Measurements from ENCODE around the gene CSTPP1. TPM values are rescaled to one million over a fixed set of nuclear protein-coding genes. Genes with fewer than 3 reads are reported as not detected.

Gene CSTPP1
- total RNA-seq, 1 donor from 2014 or later, result 32.8 TPM

- H3K4me3 ChIP-seq, result no peak overlapping the region
- TF ChIP-seq, protein P1, sequence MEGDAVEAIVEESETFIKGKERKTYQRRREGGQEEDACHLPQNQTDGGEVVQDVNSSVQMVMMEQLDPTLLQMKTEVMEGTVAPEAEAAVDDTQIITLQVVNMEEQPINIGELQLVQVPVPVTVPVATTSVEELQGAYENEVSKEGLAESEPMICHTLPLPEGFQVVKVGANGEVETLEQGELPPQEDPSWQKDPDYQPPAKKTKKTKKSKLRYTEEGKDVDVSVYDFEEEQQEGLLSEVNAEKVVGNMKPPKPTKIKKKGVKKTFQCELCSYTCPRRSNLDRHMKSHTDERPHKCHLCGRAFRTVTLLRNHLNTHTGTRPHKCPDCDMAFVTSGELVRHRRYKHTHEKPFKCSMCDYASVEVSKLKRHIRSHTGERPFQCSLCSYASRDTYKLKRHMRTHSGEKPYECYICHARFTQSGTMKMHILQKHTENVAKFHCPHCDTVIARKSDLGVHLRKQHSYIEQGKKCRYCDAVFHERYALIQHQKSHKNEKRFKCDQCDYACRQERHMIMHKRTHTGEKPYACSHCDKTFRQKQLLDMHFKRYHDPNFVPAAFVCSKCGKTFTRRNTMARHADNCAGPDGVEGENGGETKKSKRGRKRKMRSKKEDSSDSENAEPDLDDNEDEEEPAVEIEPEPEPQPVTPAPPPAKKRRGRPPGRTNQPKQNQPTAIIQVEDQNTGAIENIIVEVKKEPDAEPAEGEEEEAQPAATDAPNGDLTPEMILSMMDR (IDR thresholded peaks at IDR 0.05), result no peak
- ATAC-seq (no peak), DNase-seq (no peak)
- intact Hi-C loops (cut with DNase I), result no loop called here
- no peaks in the 10 kb centered on the region for H3K27me3 ChIP-seq (ENCODE audit: low read depth)
- H3K36me3 ChIP-seq, result peaks cover 9% of the 10 kb centered on the region
- no peaks in the 10 kb centered on the region for H3K4me1 ChIP-seq
- H3K9me3 ChIP-seq, result no peaks in the 10 kb centered on the region
- H3K27ac ChIP-seq, result no peak overlapping the region
Measured at GRCh38 chr11:46892109-46892508, 44.5 kb upstream of the CSTPP1 start.

- TF ChIP-seq, protein P1 (IDR thresholded peaks at IDR 0.05), result no peak
- no peaks in the 10 kb centered on the region for H3K4me1 ChIP-seq
- intact Hi-C loops (cut with DNase I), result no loop called here
- DNase-seq (no peak), ATAC-seq (no peak)
- no peak overlapping the region for H3K27ac ChIP-seq
- no peak overlapping the region for H3K4me3 ChIP-seq
- no peaks in the 10 kb centered on the region for H3K9me3 ChIP-seq
- H3K36me3 ChIP-seq, result peaks cover 9% of the 10 kb centered on the region
- no peaks in the 10 kb centered on the region for H3K27me3 ChIP-seq (ENCODE audit: low read depth)
Measured at GRCh38 chr11:46892838-46893237, 43.7 kb upstream of the CSTPP1 start.

DNA sequence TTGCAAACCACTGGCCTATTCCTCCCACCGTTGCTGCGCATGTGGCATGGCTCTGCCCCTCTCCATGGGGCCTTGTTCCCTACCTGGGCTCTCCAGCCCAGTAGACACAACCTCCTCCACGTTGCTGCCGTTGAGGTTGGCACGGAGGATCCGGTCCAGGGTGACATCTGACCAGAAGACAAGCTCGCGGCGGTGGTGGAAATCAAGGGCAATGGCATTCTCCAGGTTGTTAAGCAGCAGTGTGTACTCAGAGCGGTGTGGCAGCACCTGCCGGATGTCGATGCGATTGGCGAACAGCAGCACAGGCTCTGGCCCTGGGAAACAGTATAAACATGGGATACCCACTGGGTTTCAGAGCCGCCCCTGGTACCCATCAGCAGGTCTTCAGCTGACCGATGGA lies 42.1 kb upstream of the CSTPP1 start:
- no peak overlapping the region for H3K4me3 ChIP-seq
- H3K36me3 ChIP-seq, result peaks cover 5% of the 10 kb centered on the region
- no peaks in the 10 kb centered on the region for H3K27me3 ChIP-seq (ENCODE audit: low read depth)
- intact Hi-C loops (cut with DNase I), result no loop called here
- no peaks in the 10 kb centered on the region for H3K4me1 ChIP-seq
- TF ChIP-seq, protein P1 (IDR thresholded peaks at IDR 0.05), result no peak
- ATAC-seq (no peak), DNase-seq (no peak)
- H3K27ac ChIP-seq, result no peak overlapping the region
- H3K9me3 ChIP-seq, result no peaks in the 10 kb centered on the region

DNA sequence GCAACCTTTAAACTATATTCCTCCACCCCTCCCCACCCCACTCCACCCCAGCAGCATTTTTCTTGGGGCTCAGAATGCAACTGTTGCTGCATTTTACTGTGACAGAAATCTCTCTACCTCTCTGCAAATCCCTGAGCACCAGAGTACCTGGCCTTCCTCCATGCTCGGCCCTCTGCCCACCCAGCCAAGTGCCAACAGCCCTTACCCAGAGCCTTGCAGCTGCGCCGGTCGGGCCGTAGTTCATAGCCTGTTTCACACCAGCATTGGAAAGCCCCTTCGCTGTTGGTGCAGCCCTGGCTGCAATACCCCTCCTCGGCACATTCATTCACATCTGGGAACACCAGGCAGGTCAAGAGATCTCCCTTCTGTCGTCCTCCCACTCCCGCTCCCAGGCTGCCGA lies 41.6 kb upstream of the CSTPP1 start:
- H3K4me1 ChIP-seq, result no peaks in the 10 kb centered on the region
- H3K36me3 ChIP-seq, result peaks cover 1% of the 10 kb centered on the region
- no peaks in the 10 kb centered on the region for H3K9me3 ChIP-seq
- ATAC-seq (no peak), DNase-seq (no peak)
- H3K27ac ChIP-seq, result no peak overlapping the region
- no peak overlapping the region for H3K4me3 ChIP-seq
- intact Hi-C loops (cut with DNase I), result no loop called here
- H3K27me3 ChIP-seq (ENCODE audit: low read depth), result no peaks in the 10 kb centered on the region
- TF ChIP-seq, protein P1 (IDR thresholded peaks at IDR 0.05), result no peak

DNA sequence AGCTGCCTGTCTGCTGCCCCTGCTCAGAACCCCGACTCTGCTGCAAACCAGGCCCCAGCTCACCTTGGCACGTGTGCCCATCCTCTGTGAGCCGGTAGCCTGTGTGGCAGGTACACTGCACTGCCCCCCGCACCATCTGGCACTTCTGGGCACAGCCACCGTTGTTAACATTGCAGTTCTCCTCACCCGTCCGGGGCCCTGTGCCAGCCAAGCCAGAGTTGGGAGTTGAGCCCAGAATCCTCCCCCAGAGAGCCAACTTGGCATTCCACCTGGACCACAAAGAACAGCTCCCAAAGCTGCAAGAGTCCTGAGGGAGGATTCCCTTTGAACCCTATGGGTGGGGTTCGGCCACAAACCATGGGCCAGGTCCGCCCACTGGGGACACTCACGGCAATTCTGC lies 40.7 kb upstream of the CSTPP1 start:
- Histone ChIP-seq H3K4me3 (no peak overlapping the region), H3K27ac (no peak overlapping the region), H3K27me3 (ENCODE audit: low read depth) (no peaks in the 10 kb centered on the region), H3K36me3 (no peaks in the 10 kb centered on the region), H3K4me1 (no peaks in the 10 kb centered on the region), H3K9me3 (no peaks in the 10 kb centered on the region)
- DNase-seq, result peak; percentile 70
- TF ChIP-seq, protein P1 (IDR thresholded peaks at IDR 0.05), result no peak
- intact Hi-C loops (cut with DNase I), result no loop called here
- ATAC-seq, result peak; percentile 80 to 84

All from lower lobe of right lung (tissue), 2 donors.